Psoas muscle (tissue), 8 donors: ENCODE measurements around the gene CDC42BPB. TPM values are rescaled to one million over a fixed set of nuclear protein-coding genes. Genes with fewer than 3 reads are reported as not detected.

Source experiments
- ATAC-seq, 4 donors: fragments of 200-7000 bp; cut with Tn5 transposase; one replicate each; pipeline ENCODE4 v1.9.1; 2020; ENCODE audit warnings: moderate library complexity in 3 of 4, mild to moderate bottlenecking in 2 of 4
- DNase-seq, 2 donors: peaks; one replicate each; pipeline ENCODE4 v3.0.0-alpha.2; 2020
- H3K27ac ChIP-seq: fragments of 200-600 bp; one replicate; pipeline ENCODE4 v1.8.0; 2022
- H3K27me3 ChIP-seq, 3 donors: fragments of 200-600 bp in 1 of 3; one replicate each; pipeline versions ENCODE4 v1.6.1 to v1.8.0; 2013 to 2022; ENCODE audit warnings: low read length in 2 of 3, mild to moderate bottlenecking in 2 of 3, moderate library complexity in 1 of 3; ENCODE audit not compliant: insufficient read depth in 3 of 3
- H3K36me3 ChIP-seq, 2 donors: fragments of 200-600 bp in 1 of 2; one replicate each; pipeline versions ENCODE4 v1.6.1 to v1.8.0; 2013 to 2022; ENCODE audit warnings: low read depth in 1 of 2, mild to moderate bottlenecking in 1 of 2, moderate library complexity in 1 of 2; ENCODE audit not compliant: insufficient read depth in 1 of 2
- H3K4me1 ChIP-seq: fragments of 200-600 bp; one replicate; pipeline ENCODE4 v1.8.0; 2022
- H3K4me3 ChIP-seq: fragments of 200-600 bp; one replicate; pipeline ENCODE4 v1.8.0; 2022; ENCODE audit warnings: mild to moderate bottlenecking
- H3K9me3 ChIP-seq: fragments of 200-600 bp; one replicate; pipeline ENCODE4 v1.8.0; 2022
- CTCF ChIP-seq: fragments of 200-600 bp; IDR thresholded peaks from one replicate; pipeline ENCODE4 v1.8.0; 2022; ENCODE audit warnings: antibody characterized with exemption
- WGBS, 3 donors: extraction: QIAGEN DNeasy Blood & Tissue Kit; methylation state at CpG; one replicate each; pipeline versions ENCODE4 v1.1.6 to v1.1.7; 2013; 5-methylcytosine and 5-hydroxymethylcytosine counted together
- intact Hi-C, 2 donors: fragments of 100-400 bp; cut with DNase I; formaldehyde crosslinking; loops; one replicate each; pipeline versions ENCODE4 v1.11.0 to v1.14.2; 2022
- polyA plus RNA-seq, 3 donors: library from polyadenylated mRNA; stranded (reverse); fragments of 200-250 nt; gene quantifications; one replicate each; pipeline ENCODE4 v1.2.3, GENCODE V29; 2013
- total RNA-seq, 4 donors: library from RNA; stranded (reverse); fragmentation: NEBNext Ultra II Directional in 2 of 4; extraction: Animal tissue kit (Norgen Biotek cat#: 25700) in 2 of 4; gene quantifications; one replicate each; pipeline versions ENCODE4 v1.2.1 to v1.2.4, GENCODE V29; 2021 to 2023
- donor health status: healthy with polysubstance abuse.
- donor health status: DM: no; HTN: no; CAD: no; lungs with moderate emphysema.
- donor health status: Bipolar disorder and iron deficiency.
- donor health status: healthy.
- donor health status: DM: yes; HTN: yes; CAD: no.
- donor health status: DM: no; HTN: no; CAD: no.
- donor health status: DM: no; HTN: no; CAD: no.
- donor health status: DM: yes; HTN: yes; CAD: no.

Gene CDC42BPB
- total and polyA plus RNA-seq, 7 donors, result 20.2 to 57.4 (median 40.0) TPM

- intact Hi-C loops, result no loop called here
- DNase-seq, result no peak
- peaks cover 0 to 51% of the 10 kb centered on the region in 2 donors for H3K36me3 ChIP-seq
Observed at GRCh38 chr14:103003850-103004249, 53.5 kb downstream of the CDC42BPB start.

GRCh38 chr14:103003351-103003615 is 54.1 kb downstream of the CDC42BPB start:
- 88 to 92% (median 90%) methylated on average over 14 of the region's 14 CpGs for WGBS, 3 donors
- peaks cover 1% of the 10 kb centered on the region for H3K4me1 ChIP-seq
- intact Hi-C loops, result no loop called here

More at GRCh38 chr14:103003850-103004249, 53.5 kb downstream of the CDC42BPB start:
- 80 to 82% (median 81%) methylated on average over 23 to 24 of the region's 24 CpGs for WGBS, 3 donors
- Histone ChIP-seq H3K27me3 (no peaks in the 10 kb centered on the region), H3K4me1 (peaks cover 7% of the 10 kb centered on the region), H3K27ac (no peak overlapping the region), H3K4me3 (no peak overlapping the region), H3K9me3 (no peaks in the 10 kb centered on the region)
- ATAC-seq, result no peak
- TF ChIP-seq CTCF, result no peak

GRCh38 chr14:103002578-103003350 is 54.6 kb downstream of the CDC42BPB start:
- no peaks in the 10 kb centered on the region for H3K4me1 ChIP-seq
- ATAC-seq (no peak), DNase-seq (no peak)
- H3K27me3 ChIP-seq, result no peaks in the 10 kb centered on the region
- no peaks in the 10 kb centered on the region for H3K9me3 ChIP-seq
- no peak overlapping the region for H3K27ac ChIP-seq
- H3K36me3 ChIP-seq, result peaks cover 0 to 56% of the 10 kb centered on the region in 2 donors
- no peak overlapping the region for H3K4me3 ChIP-seq
- 89 to 92% (median 90%) methylated on average over 22 of the region's 22 CpGs for WGBS, 3 donors
- intact Hi-C loops, result no loop called here
- TF ChIP-seq CTCF, result no peak

More at GRCh38 chr14:103003351-103003615, 54.1 kb downstream of the CDC42BPB start:
- DNase-seq, result no peak
- Histone ChIP-seq H3K9me3 (no peaks in the 10 kb centered on the region), H3K4me3 (no peak overlapping the region), H3K36me3 (peaks cover 0 to 56% of the 10 kb centered on the region in 2 donors), H3K27me3 (no peaks in the 10 kb centered on the region), H3K27ac (no peak overlapping the region)
- no peak for ATAC-seq
- no peak for TF ChIP-seq CTCF

- Histone ChIP-seq H3K4me3 (no peak overlapping the region), H3K9me3 (no peaks in the 10 kb centered on the region), H3K4me1 (no peaks in the 10 kb centered on the region), H3K27me3 (no peaks in the 10 kb centered on the region), H3K36me3 (peaks cover 0 to 61% of the 10 kb centered on the region in 2 donors), H3K27ac (no peak overlapping the region)
- no peak for TF ChIP-seq CTCF
- WGBS, 3 donors, result 79 to 83% (median 81%) methylated on average over 34 to 37 of the region's 37 CpGs
- intact Hi-C loops, result no loop called here
- ATAC-seq (peak in 1 of 4 donors; percentile 3), DNase-seq (no peak)
Observed at GRCh38 chr14:103001651-103002396, 55.5 kb downstream of the CDC42BPB start.
